DMS79 (cell line): ENCODE data around the gene ARL5C.
"Not testable (repeated sequence)": the region's sequence is repeated elsewhere in the genome, so short reads cannot be mapped to it uniquely, and the experiment has no call there.

Experiments
- DNase-seq: peaks from one replicate; lab custom pipeline; 2025; lab: John Stamatoyannopoulos, UW

The ARL5C gene

DNA sequence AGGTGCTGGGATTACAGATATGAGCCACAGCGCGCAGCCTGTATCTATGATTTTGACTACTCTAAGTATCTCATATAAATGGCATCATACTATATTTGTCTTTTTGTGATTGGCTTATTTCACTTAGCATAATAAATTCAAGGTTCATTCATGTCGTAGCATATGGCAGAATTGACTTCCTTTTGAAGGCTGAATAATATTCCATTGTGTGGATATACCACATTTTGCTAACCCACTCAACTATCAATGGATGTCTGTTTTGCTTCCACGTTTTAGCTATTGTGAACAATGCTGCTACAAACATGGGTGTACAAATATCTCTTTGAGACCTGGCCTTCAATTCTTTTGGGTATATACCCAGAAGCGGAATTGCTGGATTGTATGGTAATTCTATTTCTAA lies 24.7 kb downstream of the ARL5C start:
- DNase-seq, result no peak

DNA sequence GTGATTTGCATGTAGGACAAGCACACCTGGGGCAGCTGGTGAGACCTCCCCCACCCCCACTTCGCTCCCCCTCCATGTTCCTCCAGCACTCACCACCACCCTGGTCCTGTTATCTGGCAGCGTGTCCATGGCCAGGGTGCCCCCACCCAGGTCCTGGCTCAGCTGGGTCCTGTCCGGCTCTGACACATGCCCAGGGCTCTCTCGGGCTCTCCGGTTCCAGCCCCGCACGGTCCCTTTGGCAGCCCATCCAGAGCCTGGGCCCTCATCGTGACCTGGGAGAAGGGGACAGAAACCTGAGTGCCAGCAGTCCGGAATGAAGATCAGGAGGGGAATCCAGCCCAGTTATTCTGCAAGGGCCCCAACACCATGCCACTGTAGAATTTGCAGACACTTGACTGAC lies 26.4 kb downstream of the ARL5C start:
- DNase-seq, result no peak

DNA sequence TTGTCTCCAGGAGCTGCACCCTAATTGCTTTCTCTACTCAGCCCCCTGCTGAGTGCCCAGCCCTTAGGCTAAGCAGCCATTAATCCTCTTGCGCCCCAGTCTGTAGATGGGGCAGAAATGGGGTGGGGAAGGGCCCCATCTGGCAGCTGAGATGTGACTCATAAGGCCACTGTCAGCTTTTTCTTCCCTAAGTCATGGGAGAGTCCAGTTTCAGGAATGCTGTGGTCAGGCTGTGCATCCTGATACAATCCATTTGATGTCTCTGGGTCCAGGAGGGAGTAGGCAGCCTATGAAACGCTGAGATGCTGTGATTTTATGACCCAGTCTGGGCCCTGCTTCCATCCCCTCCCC lies 26.8 kb downstream of the ARL5C start:
- DNase-seq, result no peak

DNA sequence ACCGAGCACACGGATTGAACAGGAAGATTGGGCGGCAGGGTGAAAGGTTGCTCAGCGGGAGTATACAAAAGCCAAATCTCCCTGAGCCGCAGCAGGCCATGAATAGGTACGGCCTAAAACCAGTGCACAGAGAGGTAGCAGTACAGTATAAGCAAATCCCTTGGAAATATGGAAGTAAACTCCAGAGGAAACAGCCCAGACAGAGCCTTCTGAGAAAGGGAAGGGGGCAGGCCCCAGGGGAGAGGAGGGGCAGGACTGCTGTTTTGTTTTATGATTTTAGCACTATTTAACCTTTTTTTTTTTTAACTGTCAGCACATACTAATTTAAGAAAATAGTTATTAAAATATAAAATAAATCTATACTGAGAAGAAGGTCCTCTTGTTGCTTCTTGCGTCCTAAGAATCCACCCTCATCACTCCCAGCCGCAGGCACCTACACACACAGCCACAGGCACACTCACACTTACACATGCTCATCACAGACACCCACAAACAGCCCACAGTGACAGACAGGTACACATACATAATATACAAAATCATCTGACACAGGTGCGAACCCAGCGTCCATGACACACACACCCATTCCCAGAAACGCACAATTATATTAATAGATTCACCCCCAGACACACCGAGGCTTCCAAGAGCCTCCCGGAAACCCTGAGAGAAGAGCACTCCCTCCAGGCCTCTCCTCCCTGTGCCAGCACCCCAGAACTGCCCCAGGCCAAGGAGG lies 27.4 kb downstream of the ARL5C start:
- no peak for DNase-seq

DNA sequence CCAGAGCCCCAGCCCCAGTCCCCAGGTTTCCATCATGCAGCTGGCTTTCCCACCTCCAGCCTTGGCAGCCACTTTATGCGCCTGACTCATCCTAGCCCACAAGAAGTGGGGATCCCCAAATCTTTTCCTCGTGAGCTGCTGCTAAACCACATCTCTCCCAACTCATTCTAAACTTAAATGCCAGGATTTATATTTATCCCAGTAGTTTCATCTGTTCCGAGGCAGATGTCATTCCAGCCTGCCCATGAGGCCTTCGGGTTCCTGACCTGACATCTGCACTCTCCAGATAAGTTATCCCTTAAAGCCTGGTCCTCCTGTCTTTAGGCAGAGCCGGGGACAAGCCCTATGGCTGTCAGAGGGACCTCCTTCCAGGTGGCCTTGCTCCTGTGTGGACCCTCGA lies 31.1 kb downstream of the ARL5C start:
- DNase-seq, result no peak

DNA sequence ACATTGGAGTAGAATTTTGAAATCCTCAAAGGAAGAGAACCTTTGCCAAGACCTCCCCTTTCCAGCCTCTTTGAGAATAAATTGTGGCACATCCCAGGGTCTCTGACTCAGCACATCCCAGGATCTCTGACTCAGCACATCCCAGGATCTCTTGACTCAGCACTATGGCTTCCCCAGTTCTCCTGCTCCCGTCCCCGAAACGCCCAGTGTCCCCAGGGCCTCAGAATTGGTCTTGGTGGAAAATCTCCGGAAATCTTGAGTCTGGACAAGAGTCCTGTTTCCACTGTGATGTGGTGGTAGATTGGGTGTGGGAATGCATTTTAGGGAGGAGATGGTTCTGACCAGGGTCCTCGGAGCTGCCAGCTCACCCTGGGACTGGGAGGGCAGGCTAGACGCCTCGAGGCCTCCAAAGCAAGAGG lies 33.8 kb downstream of the ARL5C start:
- no peak for DNase-seq

DNA sequence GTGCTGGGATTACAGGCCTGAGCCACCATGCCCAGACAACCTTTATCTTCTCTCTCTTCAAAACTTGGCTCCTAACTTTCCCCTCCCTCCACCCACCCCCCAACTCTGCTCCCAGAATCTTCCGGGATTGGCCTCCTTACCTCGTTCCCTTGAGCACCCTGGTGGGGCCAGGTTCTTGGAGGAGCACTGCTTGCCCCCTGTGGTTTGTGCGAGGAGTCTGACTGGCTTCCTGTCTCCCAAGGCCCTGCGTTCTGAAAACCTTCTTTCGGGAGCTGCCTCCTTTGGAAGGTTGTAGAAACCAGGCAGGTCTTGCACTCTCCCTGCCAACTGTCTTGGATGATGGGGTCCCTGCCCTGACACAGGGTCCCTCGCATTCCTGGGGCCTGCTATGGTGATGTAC lies 34.3 kb downstream of the ARL5C start:
- no peak for DNase-seq

DNA sequence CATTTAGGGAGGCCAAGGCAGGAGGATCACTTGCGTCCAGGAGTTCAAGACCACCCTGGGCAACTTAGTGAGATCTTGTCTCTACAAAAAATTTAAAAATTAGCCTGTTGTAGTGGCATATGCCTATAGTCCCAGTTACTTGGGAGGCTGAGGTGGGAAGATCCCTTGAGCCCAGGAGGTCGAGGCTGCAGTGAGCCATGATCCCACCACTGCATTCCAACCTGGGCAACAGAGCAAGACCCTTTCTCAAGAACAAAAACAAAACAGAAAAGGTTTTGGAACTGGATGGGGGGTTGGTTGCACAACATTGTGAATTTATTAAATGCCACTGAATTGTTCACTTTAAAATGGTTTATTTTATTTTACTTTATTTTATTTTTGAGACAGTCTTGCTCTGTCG lies 35.8 kb downstream of the ARL5C start:
- DNase-seq, result no peak

DNA sequence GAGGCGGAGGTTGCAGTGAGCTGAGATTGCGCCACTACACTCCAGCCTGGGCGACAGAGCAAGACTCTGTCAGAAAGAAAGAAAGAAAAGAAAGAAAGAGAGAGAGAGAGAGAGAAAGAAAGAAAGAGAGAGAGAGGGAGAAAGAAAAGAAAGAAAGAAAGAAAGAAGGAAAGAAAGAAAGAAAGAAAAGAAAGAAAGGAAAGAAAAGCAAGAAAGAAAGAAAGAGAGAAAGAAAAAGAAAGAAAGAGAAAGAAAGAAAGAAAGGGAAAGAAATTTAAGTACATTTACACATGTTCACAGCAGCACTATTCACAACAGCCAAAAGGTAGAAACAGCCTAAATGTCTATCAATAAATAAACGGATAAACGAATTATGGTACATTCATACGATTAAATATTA lies 36.4 kb downstream of the ARL5C start:
- DNase-seq, result not testable (repeated sequence)

DNA sequence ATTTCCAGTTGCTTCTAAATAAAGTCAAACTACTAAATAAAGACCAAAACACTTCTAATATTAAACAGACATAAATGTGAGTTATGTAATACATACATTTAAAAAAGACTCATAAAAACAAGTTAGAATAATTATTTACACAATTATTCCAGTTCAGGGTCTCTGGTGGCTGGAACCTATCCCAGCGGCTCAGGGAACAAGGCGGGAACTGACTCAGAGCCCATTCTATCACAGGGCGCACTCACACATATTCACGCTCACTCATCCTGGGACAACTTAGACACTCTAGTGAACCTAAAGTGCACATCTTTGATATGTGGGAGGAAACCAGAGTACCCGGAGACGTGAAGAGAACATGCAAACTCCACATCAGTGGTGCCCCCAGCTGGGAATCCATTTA lies 39.5 kb downstream of the ARL5C start:
- DNase-seq, result no peak

DNA sequence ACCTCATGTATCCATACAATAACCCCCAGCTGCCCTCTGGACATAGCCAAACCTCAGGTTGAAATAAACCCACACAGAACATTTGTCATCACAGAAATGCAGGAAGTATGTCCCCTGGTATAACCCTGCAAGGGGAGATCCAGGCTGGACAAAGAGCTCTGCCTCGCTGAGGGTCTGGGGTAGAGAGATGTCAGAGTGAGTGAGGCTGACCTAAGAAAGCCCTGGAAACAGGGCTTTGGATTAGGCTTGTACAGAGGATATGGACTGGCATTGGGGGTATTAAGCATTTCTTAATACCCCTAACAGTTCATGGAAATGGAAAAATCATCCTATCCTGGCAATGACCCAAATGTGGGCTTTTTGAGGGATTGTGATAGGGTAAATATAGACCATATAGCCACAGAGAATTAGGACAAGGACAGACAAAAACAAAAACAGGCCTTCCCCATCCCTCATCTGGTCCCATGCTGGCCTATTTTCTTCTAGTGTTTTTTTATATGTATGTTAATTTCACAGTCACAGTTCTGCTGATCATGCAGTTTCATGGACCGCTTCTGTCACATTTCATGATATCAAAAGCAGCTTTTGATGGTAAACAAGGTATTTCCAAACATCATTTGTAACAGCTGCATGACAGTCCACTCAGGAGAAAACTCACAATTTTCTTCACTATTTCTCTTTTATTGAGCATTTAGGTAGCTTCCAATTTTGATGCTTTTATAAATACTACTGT lies 40.7 kb downstream of the ARL5C start:
- no peak for DNase-seq

DNA sequence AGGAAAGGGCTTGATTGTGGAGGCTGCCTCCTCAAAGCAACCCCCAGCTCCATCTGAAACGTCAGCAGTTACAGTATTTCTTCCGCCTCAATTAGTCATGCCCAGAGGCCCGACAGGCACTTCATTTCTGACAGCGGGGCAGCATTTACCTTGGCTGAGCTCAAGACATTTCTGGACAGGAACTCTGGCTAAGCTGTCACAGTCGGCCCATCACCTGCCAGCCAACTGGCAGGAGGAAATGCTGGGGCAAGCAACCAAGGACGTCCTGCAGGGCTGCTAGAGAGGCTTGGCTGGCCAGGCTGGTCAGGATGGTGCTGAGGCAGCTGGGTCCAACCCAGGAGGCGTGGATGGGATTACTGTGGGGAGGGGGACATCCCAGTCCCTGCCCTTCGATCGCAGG lies 42.3 kb downstream of the ARL5C start:
- DNase-seq, result no peak

DNA sequence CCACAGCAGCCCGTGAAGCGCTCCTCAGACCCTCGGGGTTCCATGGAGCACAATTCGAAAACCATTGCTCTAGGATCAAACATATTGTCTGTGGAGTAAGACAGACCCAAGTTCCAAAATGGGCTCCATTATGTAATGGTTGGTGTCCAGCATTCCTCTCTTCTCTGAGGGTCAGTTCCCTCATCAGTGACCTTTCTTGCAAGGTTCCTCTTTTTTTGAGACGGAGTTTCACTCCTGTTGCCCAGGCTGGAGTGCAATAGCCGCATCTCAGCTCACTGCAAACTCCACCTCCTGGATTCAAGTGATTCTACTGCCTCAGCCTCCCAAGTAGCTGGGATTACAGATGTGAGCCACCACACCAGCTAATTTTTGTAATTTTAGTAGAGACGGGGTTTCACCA lies 43.0 kb downstream of the ARL5C start:
- DNase-seq, result no peak

DNA sequence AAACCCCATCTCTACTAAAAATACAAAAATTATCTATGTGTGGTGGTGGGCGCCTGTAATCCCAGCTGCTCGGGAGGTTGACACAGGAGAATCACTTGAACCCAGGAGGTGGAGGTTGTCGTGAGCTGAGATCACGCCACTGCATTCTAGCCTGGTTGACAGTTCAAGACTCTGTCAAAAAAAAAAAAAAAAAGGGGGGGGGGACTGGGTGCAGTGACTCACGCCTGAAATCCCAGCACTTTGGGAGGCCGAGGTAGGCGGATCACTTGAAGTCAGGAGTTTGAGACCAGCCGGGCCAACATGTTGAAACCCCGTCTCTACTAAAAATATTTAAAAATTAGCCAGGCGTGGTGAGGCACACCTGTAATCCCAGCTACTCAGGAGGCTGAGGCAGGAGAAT lies 44.0 kb downstream of the ARL5C start:
- DNase-seq, result not testable (repeated sequence)

DNA sequence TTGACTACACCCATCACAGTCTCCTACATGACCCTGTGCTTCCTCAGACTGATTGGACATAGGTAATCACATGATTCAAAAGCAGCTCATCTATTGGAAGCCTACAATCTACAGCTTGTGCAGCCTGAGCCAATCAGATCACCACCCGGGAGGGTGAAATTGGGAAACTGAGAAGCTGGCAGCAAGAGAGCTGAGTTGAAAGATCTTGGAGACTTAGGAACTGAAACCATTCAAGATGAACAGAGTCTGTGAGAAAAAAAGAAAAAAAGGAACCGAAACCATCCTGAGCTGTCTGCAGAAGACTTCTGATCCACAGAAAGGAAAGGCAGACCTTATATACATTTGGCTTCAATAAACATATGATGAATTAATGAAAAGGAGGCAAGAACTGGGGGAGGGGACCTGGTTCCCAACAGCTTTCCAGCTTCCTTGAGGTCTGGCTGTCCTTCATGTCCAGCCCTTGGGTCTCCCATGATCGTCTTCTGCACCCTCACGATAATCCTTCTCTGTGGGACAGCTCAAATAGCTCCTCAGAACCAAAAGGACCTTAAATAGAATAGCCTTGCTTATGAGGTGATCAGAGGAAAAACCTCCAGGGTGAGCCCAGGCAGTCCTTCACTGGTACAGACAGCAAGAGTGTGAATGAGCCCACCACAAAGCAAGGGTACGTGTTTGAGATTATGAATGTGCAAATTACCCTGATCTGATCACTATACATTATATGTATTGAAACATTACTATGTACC lies 47.1 kb downstream of the ARL5C start:
- DNase-seq, result no peak

DNA sequence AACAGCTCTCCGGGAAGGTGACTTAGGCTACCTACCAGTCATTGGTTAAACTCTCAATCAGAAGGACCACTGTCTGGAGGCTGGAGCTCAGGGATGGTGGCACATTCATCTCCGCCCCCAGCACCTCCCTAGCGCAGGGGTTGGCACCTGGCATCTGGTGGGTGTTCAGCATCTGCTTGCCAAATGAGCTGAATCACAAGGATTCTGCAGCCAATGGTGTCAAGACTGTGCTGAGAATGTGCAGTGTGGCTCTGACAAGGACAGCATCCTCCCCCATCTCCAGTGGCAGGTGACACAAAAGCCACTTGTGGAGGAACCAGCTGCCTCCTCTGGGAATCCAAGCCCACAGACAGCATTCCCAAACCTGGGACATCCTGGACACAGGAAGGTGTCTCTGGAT lies 49.7 kb downstream of the ARL5C start:
- no peak for DNase-seq

DNA sequence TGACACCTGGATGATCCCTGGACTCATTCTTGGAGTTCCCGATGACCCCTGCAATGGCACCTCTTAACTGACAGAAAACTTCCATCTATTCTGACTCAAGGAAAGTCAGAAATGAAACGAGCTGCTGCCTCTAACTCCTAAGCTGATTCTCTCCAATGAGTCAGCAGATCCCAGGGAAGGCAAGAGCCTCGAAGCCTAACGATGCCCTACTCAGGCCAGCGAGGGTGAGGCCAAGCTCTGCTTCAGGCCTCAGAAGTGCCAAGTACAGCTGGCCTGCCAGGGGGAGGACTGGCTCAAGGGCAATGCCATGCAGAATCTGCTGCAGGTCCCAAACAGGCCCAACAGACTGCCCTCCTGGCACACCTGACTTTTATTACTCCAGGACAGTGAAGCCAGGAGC lies 50.8 kb downstream of the ARL5C start:
- DNase-seq, result no peak

DNA sequence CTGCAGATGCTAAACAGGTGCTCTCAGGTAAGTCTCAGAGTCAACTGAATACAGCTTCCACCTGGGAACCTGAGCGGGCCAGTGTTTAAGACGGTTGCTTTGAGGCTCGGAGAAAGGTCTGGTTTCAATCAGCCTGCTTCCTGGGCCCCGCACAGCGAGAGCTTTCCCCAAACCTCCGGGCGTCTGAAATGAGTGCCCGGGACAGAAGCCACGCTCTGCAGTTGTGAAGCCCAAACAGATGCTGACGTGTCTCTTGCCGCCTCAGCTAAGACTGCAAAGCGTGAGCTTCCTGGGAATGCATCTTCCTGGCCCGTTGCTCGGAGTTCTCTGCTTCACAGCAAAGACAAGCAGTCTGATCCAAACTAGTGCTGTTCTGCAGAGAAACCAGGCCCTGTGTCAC lies 51.2 kb downstream of the ARL5C start:
- DNase-seq, result no peak

DNA sequence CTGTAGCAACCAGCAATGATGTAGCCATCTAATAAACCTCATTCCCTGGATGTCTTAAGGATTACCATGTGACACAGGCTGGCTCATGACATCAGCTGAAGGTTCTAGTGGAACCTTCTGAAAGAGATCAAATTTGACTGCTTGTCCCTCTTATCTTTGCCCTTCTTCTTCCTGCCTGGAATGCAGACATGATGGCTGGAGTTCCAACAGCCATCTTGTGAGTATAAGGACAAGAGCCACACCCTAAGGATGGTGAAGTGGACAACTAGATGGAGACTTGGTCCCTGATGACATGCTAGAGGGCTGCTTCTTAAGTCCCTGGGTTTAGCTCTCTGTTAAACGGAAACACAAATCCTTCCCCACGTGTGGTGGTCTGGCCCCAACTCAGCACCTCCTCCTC lies 52.1 kb downstream of the ARL5C start:
- no peak for DNase-seq

DNA sequence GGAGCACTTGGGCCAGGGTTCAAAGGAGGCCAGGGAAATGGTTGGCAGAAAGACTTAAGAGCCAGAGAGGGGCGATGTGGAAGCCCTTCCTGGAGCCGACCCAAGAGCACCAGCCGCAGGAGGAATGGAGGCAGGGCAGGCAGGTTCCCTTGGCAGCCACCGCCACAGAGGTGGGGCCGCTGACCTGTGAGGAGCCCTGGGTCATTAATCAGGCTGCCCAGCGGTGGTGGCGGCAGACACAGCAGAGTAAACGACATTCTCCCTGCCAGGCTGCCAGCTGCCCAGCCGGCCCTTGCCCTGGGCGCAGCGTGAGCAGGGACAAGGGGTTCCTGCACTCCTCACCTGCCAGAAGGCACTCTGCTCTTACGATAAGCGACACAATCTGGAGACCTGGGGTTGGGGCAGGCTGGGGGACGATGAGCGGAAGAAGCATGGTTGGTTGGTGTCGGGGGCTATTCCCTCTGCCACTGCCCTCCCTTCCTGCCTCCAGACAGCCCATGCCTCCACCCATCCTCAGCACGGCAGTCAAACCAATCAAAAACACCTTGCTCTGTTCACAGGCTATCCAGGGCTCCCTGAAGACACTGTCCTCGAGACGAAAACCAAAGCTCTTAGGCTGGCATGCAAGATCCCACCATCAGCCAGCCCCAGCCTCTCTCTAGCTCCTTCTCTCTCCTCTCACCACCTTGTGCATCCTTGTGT lies 55.4 kb downstream of the ARL5C start:
- peak; percentile 37 for DNase-seq

DNA sequence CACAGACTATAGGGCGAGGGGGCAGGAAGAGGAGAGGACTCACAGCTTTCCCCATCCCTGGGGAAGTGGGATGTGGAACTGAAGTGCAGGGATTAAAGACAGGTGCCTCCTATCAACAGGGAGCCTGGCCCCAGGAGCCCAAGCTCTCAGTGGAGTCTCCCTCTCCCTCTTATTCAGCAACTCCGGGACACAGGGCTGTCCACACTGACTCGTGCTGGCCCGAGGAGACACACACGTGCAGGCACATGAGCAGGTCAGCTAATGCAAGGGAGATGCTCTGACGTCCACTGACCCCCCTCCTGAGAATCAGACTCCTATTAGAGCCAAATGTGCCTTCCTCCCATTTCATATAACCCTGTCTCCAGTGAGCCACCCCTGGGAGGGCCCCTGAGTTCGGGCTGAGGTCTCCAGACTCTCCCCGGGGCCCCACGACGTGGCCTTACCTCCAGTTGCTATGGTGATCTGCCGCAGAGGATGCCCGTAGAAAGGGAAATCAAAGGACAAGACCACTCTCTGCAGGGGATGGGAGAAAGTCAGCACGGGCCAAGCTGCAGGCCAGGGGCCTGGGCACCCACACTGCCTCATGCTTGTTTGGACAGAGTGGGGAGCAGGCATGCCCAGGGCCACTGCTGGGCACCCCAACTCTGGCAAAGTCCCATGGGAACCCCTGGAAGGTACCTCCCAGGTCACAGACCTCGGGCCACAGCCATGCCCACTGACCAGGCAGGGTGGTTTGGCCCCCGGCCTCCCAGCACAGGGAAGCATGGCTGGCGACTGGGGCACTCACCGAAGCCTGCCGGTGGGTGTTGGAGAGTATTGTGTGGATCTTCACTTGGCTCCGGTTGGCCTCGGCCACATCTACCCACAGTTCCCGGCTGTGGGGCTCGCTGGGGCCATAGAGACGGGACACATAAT lies 57.2 kb downstream of the ARL5C start:
- no peak for DNase-seq

DNA sequence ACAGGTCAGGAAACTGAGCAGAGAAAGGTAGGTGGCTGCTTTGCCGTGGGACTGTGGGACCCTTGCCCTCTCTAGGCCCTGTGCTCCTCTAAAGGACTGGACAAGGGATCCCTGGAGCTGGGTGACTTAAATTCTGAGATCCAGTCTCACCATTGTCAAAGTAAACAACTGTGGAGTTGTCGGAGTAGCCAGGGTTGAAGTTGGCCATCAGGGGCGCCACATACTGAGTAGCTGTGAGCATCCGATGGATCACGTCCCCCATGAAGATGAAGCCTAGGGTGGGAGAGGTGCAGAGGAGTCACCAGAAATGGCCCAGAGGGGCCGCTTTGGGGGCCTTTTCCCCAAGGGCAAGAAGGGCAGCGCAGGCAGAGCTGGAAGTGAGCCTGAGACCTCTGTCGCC lies 58.0 kb downstream of the ARL5C start:
- no peak for DNase-seq
